GM12878 (cell line): ENCODE data around the gene GALNT9. TPM values are rescaled to one million over a fixed set of nuclear protein-coding genes. Genes with fewer than 3 reads are reported as not detected.

Experiments used
- ATAC-seq: fragments of 200-7000 bp; cut with Tn5 transposase; 3 replicates; pipeline ENCODE4 v1.9.1; 2020; ENCODE audit warnings: mild to moderate bottlenecking, moderate library complexity
- BruUV-seq: library from RNA; stranded (reverse); fragments of 400-500 nt; replicated peaks from 2 replicates; lab custom pipeline; 2021; lab: Mats Ljungman, UMichigan
- CTCF ChIA-PET: fragments of 300-600 bp; sonication (Branson Sonifier 250); formaldehyde crosslinking; extraction: SDS; loops from one replicate; lab custom pipeline; 2021; ENCODE audit warnings: inconsistent platforms; lab: Yijun Ruan, JAX
- POLR2A ChIA-PET: fragments of 350-600 bp; formaldehyde crosslinking; extraction: SDS; loops from one replicate; lab custom pipeline; 2021; ENCODE audit warnings: inconsistent platforms; lab: Charles Lee
- RAD21 ChIA-PET: fragments of 300-600 bp; sonication (Branson Sonifier 250); formaldehyde crosslinking; loops from one replicate; lab custom pipeline; 2023; ENCODE audit warnings: antibody characterized with exemption; ENCODE audit not compliant: unreplicated experiment; lab: Charles Lee
- SMC1A ChIA-PET: fragments of 300-600 bp; sonication (Branson Sonifier 250); formaldehyde crosslinking; loops from one replicate; lab custom pipeline; 2023; ENCODE audit not compliant: unreplicated experiment, uncharacterized antibody; lab: Charles Lee
- DNase-seq: peaks from one replicate; pipeline ENCODE4 v3.0.0-alpha.2; 2011; ENCODE audit warnings: low read depth, low spot score
- FAIRE-seq: peaks from 3 replicates; lab custom pipeline; 2011; peaks lifted over from hg19 to GRCh38; lab: Jason Lieb, UNC
- H2AFZ ChIP-seq: 2 replicates; pipeline ENCODE4 v1.6.0; 2011; ENCODE audit warnings: low read depth, low read length, control low read depth; ENCODE audit not compliant: control insufficient read depth
- H3K27ac ChIP-seq: 2 replicates; pipeline ENCODE4 v1.5.1; 2011; ENCODE audit warnings: control low read depth; ENCODE audit not compliant: control insufficient read depth, insufficient read depth
- H3K27me3 ChIP-seq, 2 experiments: replicated peaks in 1 of 2; 2 replicates each; pipeline versions ENCODE4 v1.6.0 to v1.6.1; 2011; ENCODE audit warnings: low read length in 1 of 2; ENCODE audit not compliant: control insufficient read depth in 2 of 2, insufficient read depth in 2 of 2
- H3K36me3 ChIP-seq, 2 experiments: 2 replicates each; pipeline ENCODE4 v1.5.1; 2011; ENCODE audit warnings: low read length in 1 of 2; ENCODE audit not compliant: control insufficient read depth in 2 of 2, insufficient read depth in 2 of 2
- H3K4me1 ChIP-seq: 2 replicates; pipeline ENCODE4 v1.6.1; 2011; ENCODE audit warnings: mild to moderate bottlenecking, low read length, moderate library complexity, mixed read lengths; ENCODE audit not compliant: control insufficient read depth, insufficient read depth
- H3K4me2 ChIP-seq: 2 replicates; pipeline ENCODE4 v1.6.0; 2011; ENCODE audit warnings: control low read depth; ENCODE audit not compliant: control insufficient read depth, insufficient read depth
- H3K4me3 ChIP-seq: fragments of 200-600 bp; sonication (generic); 2 replicates; pipeline ENCODE4 v1.5.1; 2016
- H3K79me2 ChIP-seq: 2 replicates; pipeline ENCODE4 v1.6.0; 2011; ENCODE audit warnings: low read length; ENCODE audit not compliant: control insufficient read depth, insufficient read depth
- H3K9ac ChIP-seq: 2 replicates; pipeline ENCODE4 v1.8.0; 2011; ENCODE audit warnings: low read length, control low read depth, mixed read lengths; ENCODE audit not compliant: control insufficient read depth, insufficient read depth
- H3K9me3 ChIP-seq: replicated peaks from 3 replicates; pipeline ENCODE4 v1.5.1; 2011; ENCODE audit warnings: mild to moderate bottlenecking, low read length; ENCODE audit not compliant: control insufficient read depth, insufficient read depth
- H4K20me1 ChIP-seq: 2 replicates; pipeline ENCODE4 v1.6.0; 2011; ENCODE audit not compliant: control insufficient read depth, insufficient read depth
- RBBP5 ChIP-seq: fragments of 200-600 bp; sonication (generic); conservative IDR thresholded peaks from 2 replicates; pipeline ENCODE4 v1.6.1; 2016
- TCF3 ChIP-seq: IDR thresholded peaks from 2 replicates; pipeline ENCODE4 v1.6.1; 2012; ENCODE audit warnings: low read depth, mild to moderate bottlenecking, low read length, borderline replicate concordance; ENCODE audit not compliant: insufficient read depth
- WGBS: methylation state at CpG from one replicate; pipeline ENCODE4 v1.1.6; 2016; ENCODE audit warnings: low lambda C conversion rate; ENCODE audit not compliant: insufficient replicate concordance, insufficient coverage; ENCODE audit errors: missing lambda C conversion rate; 5-methylcytosine and 5-hydroxymethylcytosine counted together
- in situ Hi-C: fragments of 300-500 bp; cut with MboI; formaldehyde crosslinking; loops from 9 replicates; pipeline ENCODE4 v1.14.3; 2018; ENCODE audit warnings: mixed read lengths
- intact Hi-C: fragments of 100-400 bp; cut with micrococcal nuclease; formaldehyde crosslinking; loops from one replicate; pipeline ENCODE4 v1.14.2; 2022; ENCODE audit not compliant: unreplicated experiment
- polyA plus RNA-seq, 11 experiments: library from polyadenylated mRNA; depleted of rRNA in 4 of 11; unstranded in 6 of 11; stranded (reverse) in 5 of 11; fragments of >200 nt; fragmentation: Nextera tagmentation in 4 of 11; fragmentation: Illumina TruSeq in 1 of 11; extraction: Ambion mirVana in 4 of 11; extraction: Trizol in 1 of 11; gene quantifications; 1 replicate in 1 of 11; 2 replicates in 10 of 11; pipeline versions ENCODE4 v1.2.1 to v1.2.3, GENCODE V29; 2011 to 2016; ENCODE audit warnings: inconsistent platforms in 2 of 11, missing spikeins in 2 of 11, low read depth in 1 of 11
- total RNA-seq, 4 experiments: library from RNA; depleted of rRNA in 3 of 4; stranded (reverse); fragments of >200 nt in 3 of 4; fragmentation: Illumina TruSeq in 1 of 4; extraction: Trizol in 1 of 4; gene quantifications; 2 replicates each; pipeline versions ENCODE4 v1.2.1 to v1.2.3, GENCODE V29; 2013 to 2021
- TF ChIP-seq, protein P1 (sequence below): IDR thresholded peaks from 2 replicates; pipeline ENCODE4 v1.6.1; 2011; ENCODE audit warnings: mild to moderate bottlenecking, low read depth, low read length, moderate library complexity; ENCODE audit not compliant: insufficient replicate concordance
- TF ChIP-seq, protein P2 (sequence below): IDR thresholded peaks from 2 replicates; pipeline ENCODE4 v1.6.1; 2011; ENCODE audit warnings: borderline replicate concordance, low read depth, mild to moderate bottlenecking, moderate library complexity, low read length; ENCODE audit not compliant: insufficient read depth, poor library complexity, severe bottlenecking

The GALNT9 gene
- total and polyA plus RNA-seq, 10 of the 15 experiments (the other 5 are each of a cell fraction or from before 2014, with no cell fraction given), result 0.04 TPM; not detected in 9

DNA sequence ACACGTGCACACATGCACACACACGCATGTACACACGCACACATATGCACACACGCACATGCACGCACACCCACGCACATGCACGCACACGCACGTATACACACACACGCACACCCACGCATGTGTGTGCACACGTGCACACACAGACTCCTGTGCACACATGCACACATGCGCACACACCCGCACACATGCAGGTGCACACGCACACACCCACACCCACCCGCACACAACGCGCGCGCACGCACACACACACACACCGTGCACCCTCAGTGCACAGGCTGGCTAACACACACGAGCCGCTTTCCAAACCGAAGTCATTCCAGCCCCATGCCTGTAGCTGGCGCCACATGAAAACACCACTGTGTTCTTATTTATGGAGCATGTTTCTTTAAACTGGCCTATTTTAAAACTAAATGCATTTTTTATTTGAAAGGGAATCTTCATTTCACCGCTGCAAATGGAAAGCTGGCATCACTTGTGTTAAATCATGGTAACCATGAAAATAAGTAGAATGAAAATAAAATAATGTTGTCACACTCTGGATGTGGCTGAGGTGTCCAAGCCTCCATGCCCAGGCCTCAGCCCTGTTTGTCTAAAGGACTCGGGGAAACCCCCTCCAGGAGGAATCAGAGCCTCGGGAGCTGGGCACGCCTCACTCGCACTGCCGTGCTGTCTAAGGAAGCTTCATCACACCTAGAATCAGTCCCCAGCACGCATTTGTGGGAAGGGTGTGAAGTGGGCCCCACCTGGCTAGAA, 45.1 kb downstream of the GALNT9 start:
- H3K4me1 ChIP-seq, result no peaks in the 10 kb centered on the region
- TF ChIP-seq, protein P1, sequence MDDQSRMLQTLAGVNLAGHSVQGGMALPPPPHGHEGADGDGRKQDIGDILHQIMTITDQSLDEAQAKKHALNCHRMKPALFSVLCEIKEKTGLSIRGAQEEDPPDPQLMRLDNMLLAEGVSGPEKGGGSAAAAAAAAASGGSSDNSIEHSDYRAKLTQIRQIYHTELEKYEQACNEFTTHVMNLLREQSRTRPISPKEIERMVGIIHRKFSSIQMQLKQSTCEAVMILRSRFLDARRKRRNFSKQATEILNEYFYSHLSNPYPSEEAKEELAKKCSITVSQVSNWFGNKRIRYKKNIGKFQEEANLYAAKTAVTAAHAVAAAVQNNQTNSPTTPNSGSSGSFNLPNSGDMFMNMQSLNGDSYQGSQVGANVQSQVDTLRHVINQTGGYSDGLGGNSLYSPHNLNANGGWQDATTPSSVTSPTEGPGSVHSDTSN, result peak; percentile 9
- TF ChIP-seq, protein P2, sequence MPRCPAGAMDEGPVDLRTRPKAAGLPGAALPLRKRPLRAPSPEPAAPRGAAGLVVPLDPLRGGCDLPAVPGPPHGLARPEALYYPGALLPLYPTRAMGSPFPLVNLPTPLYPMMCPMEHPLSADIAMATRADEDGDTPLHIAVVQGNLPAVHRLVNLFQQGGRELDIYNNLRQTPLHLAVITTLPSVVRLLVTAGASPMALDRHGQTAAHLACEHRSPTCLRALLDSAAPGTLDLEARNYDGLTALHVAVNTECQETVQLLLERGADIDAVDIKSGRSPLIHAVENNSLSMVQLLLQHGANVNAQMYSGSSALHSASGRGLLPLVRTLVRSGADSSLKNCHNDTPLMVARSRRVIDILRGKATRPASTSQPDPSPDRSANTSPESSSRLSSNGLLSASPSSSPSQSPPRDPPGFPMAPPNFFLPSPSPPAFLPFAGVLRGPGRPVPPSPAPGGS, result peak; percentile 96
- peak; percentile 75; the same call in 1 of the 2 replicates for TF ChIP-seq TCF3
- TF ChIP-seq RBBP5, result no peak
- in situ Hi-C loops, result no loop called here
- no peaks in the 10 kb centered on the region for H3K9me3 ChIP-seq
- no peak overlapping the region for H3K4me2 ChIP-seq
- intact Hi-C loops, result no loop called here
- SMC1A ChIA-PET, result no interaction called here
- BruUV-seq, result no TSS peak
- no peaks in the 10 kb centered on the region for H4K20me1 ChIP-seq
- H3K27ac ChIP-seq, result no peak overlapping the region
- no peaks in the 10 kb centered on the region for H3K36me3 ChIP-seq
- WGBS, result 75% methylated on average over 32 of the region's 33 CpGs
- H3K79me2 ChIP-seq, result no peaks in the 10 kb centered on the region
- H3K27me3 ChIP-seq, result no peaks in the 10 kb centered on the region
- no peak overlapping the region for H2AFZ ChIP-seq
- no peak overlapping the region for H3K4me3 ChIP-seq
- no peak for DNase-seq
- no peak overlapping the region for H3K9ac ChIP-seq
- no peak for ATAC-seq
- no peak for FAIRE-seq
- RAD21 ChIA-PET, result no interaction called here
- CTCF ChIA-PET, result interaction anchor here (1.1 to 1.6 kb wide), 2 partner anchors 130 to 330 kb away, joined by 3 to 4 read pairs; no protein-coding TSS in a partner anchor
- POLR2A ChIA-PET, result no interaction called here
